HG03064 (cell line): ENCODE results near the gene INCENP.
"Not testable (repeated sequence)": the region's sequence is repeated elsewhere in the genome, so short reads cannot be mapped to it uniquely, and the experiment has no call there.

Experiments
- ATAC-seq: cut with Tn5 transposase; IDR thresholded peaks from one replicate; pipeline ENCODE4 v1.9.1; 2021; ENCODE audit warnings: low read depth; ENCODE audit not compliant: unreplicated experiment

Gene INCENP

DNA sequence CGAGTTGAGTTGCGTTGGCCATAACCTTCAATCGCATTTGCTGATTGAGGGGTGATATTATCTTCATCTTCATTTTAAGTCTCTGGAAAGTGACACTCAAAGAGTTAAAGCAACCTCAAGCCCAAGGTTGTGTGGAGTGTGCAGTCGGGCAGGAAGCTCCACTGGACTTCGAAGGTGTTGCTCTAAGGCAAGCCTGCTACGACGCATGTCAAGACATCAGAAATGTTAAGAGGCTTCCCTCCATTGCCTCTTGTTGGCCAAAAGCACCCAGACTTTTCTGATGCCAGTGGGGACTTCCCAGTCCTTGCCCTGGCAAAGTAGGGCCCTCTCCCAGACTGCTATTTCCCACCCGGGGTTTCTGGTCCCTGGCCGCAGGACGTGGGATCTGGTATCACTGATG is 42.6 kb downstream of the INCENP start:
- no peak for ATAC-seq

DNA sequence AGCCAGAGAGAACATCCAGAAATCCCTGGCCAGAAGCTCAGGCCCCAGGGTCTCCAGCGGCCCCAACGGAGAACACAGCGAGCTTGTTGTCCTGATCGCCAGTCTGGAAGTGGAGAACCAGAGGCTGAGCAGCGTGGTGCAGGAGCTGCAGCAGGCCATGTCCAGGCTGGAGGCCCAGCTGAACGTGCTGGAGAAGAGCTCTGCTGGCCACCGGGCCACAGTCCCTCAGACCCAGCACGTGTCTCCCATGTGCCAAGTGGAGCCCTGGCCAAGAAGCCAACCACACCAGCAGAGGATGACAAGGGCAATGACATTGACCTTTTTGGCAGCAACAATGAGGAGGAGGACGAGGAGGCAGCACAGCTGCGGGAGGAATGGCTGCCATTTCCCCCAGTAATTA is 45.6 kb downstream of the INCENP start:
- ATAC-seq: no peak

DNA sequence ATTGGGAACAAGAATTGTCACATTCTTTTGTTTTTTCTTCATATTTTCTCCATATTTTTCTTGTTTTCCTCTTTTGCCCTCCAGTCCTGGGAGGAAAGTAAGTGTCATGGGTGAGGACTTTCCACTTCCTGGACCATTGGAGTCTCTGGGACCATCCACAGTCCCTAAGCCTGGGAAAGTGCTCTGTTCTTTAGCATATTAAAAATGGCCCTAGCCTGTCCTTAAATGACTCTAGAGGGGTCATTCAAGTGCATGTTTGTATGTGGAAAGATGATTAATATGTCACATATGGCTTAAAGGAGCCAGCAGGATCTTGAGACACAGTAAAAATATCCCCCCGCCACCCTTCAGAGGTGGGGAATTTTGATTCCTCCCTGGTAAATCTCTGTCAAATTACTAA is 46.1 kb downstream of the INCENP start:
- ATAC-seq: no peak

DNA sequence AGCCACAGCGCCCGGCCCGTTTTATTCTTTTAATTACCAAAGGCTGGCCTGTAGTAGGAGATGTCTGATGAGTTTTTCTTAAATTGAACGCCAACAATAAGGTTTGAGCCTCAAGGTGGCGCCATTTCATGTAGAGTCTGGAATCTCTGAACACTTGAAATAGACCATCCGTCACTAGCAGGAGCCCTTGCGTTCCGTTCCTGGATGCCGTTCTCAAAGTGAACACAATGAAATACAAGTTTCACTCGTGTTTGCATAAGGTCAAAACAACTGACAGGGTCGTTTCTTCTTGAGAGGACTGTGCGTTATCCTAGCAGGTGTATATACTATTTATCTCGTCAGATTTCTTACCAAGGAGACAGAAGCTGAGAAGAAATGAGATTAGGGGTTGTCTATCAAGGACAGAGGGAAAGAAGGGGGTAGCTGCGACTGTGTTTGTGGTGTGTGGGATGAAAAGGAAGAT is 47.5 kb downstream of the INCENP start:
- ATAC-seq: no peak

DNA sequence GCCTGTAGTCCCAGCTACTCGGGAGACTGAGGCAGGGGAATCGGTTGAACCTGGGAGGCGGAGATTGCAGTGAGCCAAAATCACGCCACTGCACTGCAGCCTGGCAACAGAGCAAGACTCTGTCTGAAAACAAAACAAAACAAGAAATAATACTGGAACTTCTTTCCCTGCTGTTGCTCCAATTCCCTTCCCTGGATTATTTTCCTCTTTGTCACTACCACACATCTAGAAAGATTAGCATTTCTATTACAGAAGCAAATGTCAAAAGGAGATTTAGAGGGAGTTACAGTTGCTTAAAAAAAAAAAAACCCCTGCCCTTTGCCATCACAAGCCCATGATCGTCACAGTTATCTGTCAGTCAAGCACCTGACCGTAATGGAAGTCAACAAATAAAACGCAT is 48.5 kb downstream of the INCENP start:
- ATAC-seq: no peak

DNA sequence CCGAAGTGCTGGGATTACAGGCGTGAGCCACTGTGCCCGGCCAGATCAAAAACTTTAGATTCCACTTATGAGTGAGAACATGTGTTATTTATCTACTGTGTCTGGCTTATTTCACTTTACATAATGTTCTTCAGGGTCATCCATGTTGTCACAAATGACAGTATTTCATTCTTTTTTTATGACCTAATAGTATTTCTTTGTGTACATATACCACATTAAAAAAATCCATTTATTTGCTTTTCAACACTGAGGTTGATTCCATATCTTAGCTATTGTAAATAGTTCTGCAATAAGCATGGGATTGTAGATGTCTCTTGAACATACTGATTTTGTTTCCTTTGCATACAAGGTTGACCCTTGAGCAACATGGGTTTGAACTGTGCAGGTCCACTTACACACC is 53.0 kb downstream of the INCENP start:
- no peak for ATAC-seq

DNA sequence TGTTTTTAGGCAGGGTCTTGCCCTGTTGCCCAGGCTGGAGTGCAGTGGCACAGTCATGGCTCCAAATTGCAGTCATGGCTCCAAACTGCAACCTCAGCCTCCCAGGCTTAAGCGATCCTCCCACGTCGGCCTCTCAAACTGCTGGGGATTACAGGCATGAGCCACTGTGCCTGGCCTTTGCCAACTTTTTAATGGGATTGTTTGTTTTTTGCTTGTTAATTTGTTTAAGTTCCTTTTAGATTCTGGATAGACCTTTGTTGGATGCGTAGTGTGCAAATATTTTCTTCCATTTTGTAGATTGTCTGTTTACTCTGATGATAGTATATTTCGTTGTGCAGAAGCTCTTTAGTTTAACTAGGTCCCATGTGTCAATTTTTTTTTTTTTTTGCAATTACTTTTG is 56.2 kb downstream of the INCENP start:
- no peak for ATAC-seq

DNA sequence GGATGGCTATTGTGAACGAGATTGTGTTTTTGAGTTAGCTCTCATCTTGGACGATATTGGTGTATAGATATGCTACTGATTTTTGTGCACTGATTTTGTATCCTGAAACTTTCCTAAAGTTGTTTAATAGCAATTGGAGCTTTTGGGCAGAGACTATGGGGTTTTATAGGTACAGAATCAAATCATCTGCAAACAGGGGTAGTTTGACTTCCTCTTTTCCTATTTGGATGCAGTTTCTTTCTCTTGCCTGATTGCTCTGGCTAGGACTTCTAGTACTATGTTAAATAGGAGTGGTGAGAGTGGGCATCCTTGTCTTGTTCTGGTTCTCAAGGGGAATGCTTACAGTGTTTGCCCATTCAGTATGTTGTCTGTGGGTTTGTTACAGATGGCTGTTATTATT is 57.3 kb downstream of the INCENP start:
- ATAC-seq: no peak

DNA sequence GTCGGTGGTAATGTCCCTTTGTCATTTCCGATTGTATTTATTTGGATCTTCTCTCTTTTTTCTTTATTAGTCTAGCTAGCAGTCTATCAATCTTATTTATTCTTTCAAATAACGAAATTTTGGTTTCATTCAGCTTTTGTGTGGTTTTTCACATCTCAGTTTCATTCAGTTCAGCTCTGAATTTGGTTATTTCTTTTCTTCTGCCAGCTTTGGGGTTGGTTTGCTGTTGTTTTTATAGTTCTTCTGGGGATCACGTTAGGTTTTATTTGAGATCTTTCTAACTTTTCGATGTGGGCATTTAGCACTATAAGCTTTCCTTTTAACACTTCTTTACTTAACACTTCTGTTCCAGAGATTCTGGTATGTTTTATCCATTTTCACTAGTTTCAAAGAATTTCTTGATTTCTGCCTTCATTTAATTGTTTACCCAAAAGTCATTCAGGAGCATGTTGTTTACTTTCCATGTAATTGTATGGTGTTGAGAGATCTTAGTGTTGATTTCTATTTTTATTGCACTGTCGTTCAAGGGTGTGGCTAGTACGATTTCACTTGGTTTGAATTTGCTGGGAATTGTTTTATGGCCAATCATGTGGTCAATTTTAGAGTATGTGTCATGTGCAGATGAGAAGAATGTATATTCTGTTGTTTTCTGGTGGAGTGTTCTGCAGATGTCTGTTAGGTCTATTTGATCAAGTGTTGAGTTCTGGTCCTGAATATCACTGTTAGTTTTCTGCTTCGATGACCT is 58.5 kb downstream of the INCENP start:
- ATAC-seq: no peak

DNA sequence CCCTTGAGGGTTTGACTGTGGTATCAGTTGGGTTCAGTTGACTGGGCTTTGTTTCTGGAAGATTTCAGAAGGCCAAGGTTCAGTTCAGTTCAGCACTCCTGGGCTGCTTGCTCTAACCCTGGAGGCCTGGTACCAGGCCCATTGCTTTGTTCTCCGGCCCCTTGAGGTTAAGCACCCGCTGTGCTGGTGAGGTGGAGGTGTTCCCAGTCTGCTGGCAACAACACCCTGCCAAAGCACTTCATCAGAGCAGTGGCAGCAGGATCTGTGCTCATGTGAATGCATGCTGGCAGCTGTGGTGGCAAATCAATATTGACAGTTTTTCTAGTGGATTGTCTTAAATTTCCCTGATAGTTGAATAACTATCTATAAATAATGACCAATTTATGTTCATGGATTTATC is 62.4 kb downstream of the INCENP start:
- ATAC-seq: no peak

DNA sequence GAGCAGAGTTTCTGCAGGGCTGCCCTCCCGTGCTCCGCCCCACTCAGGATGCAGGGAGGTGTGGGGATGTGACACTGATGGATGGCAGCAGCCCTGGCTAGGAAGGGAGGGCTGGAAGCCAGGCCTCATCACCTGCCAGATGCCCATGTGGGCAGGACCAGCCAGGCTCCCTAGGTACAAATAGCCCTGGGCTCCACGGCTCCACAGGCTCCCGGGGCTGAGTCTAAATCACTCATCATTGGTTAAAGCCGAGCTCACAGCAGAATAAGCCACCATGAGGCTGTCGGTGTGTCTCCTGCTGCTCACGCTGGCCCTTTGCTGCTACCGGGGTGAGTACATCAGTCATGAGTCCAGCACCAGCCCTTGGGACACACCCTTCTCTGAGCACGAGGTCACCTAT is 66.2 kb downstream of the INCENP start, which contains the start of gene SCGB1D1:
TSS of gene SCGB1D1 (plus strand) at position 206 of the 400 bp plus-strand sequence. CDS start at position 275, 69 bp downstream.
- ATAC-seq: no peak

DNA sequence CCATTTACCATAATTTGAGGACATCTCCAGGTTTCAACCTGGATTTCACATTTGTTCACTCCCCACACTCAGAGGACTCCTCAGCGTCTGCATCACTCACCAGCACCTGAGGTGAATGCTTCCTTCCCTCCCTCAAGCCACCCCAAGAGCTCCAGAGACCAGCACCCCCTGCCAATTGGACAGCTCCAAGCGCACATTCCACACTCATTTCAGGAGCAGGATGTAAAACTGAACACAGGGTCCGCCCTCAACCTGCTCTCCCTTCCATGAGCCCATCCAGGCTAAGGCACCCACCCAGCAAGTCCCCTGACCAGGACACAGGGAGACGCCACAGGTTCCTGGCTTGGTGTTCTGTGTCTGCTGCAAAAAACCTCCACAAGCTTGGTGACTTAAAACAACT is 70.1 kb downstream of the INCENP start:
- ATAC-seq: no peak

DNA sequence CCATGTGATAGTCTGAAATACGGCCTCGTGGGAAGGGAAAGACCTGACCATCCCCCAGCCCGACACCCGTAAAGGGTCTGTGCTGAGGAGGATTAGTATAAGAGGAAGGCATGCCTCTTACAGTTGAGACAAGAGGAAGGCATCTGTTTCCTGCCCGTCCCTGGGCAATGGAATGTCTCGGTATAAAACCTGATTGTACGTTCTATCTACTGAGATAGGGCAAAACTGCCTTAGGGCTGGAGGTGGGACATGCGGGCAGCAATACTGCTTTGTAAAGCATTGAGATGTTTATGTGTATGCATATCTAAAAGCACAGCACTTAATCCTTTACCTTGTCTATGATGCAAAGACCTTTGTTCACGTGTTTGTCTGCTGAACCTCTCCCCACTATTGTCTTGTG is 71.2 kb downstream of the INCENP start:
- ATAC-seq: not testable (repeated sequence)

DNA sequence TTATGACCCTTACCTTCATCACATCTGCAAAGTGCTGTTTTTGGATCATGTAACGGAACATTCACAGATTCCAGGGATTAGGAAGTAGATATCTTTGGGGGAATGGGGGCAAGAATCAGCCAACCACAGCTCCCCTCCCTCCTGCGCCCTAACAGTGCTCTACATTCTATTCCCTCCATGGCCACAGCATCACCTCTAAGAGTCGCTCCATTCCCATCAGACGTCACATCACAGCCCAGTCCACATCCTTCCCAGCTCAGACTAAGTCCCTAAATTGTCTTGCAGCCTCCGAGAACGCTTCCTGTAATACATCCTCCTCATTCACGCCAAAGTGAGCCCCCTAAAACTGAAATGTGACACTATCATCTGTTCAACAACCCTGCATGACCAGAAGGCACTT is 72.1 kb downstream of the INCENP start:
- ATAC-seq: no peak

DNA sequence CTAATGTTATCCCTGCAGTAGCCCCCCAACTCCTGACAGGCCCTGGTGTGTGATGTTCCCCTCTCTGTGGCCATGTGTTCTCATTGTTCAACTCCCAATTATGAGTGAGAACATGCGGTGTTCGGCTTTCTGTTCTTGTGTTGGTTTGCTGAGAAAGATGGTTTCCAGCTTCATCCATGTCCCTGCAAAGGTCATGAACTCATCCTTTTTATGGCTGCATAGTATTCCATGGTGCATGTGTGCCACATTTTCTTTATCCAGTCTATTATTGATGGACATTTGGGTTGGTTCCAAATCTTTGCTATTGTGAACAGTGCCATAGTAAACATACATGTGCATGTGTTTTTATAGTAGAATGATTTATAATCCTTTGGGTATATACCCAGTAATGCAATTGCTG is 73.6 kb downstream of the INCENP start:
- ATAC-seq: not testable (repeated sequence)

DNA sequence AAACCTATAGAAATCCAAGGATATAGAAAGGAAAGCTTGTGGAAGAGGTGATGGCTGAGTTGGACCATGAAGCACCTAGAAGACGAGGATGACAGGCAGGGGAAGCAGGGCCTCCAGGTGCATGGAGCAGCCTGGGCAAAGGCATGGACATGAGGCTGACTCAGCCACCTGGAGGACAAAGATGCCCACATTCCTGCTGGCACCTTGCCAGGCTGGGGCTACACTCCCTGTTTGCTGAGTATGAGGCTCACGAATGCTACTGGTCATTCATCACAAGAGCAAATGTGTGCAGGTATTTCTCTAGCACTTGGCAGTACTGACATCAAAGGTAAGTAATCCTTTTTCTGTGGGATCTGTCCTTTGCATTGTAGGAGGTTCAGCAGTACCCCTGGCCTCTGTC is 77.6 kb downstream of the INCENP start:
- no peak for ATAC-seq
